ENCODE data around the gene TMEM95.

Gene TMEM95

GRCh38 chr17:7355053-7355452, at the start of gene TMEM95:
Gene TMEM95, plus strand, starts transcription at chr17:7355156. Its CDS starts 49 bp downstream, at chr17:7355205.
- no peak for DNase-seq
- Mint-ChIP-seq H3K4me3 (no peak within 1 kb of the TSS), H3K27ac (peak within 1 kb of the TSS; percentile 70), H3K9me3 (no peaks in the 10 kb centered on the region), H3K4me1 (peaks cover 31 to 50% of the 10 kb centered on the region in 2 donors), H3K27me3 (no peaks in the 10 kb centered on the region), H3K36me3 (peaks cover 8 to 13% of the 10 kb centered on the region in 2 donors)
- ATAC-seq (replicated peaks) = no peak

GRCh38 chr17:7306911-7307685, 47.9 kb upstream of the TMEM95 start, which contains the start of gene EIF5A:
Gene EIF5A, plus strand, starts transcription at chr17:7307628. Its CDS starts 2,008 bp downstream, at chr17:7309636.
- ATAC-seq (replicated peaks) (peak; percentile 75 to 82), DNase-seq (peak; percentile 98)
- H3K27me3 Mint-ChIP-seq = peaks cover under 1 to 1% of the 10 kb centered on the region in 2 donors
- H3K9me3 Mint-ChIP-seq = no peaks in the 10 kb centered on the region
- H3K36me3 Mint-ChIP-seq = peaks cover 37 to 42% of the 10 kb centered on the region in 2 donors
- H3K27ac Mint-ChIP-seq = peak within 1 kb of the TSS; percentile 99
- H3K4me1 Mint-ChIP-seq = peaks cover 28 to 47% of the 10 kb centered on the region in 2 donors
- H3K4me3 Mint-ChIP-seq = peak within 1 kb of the TSS; percentile 87 to 90

- peak; percentile 24 to 27 for ATAC-seq (replicated peaks)
- Mint-ChIP-seq H3K4me3 (peak overlapping the region; percentile 87 to 90), H3K27me3 (no peaks in the 10 kb centered on the region), H3K36me3 (peaks cover 46 to 50% of the 10 kb centered on the region in 2 donors), H3K9me3 (no peaks in the 10 kb centered on the region), H3K27ac (peak overlapping the region; percentile 99), H3K4me1 (peaks cover 35 to 55% of the 10 kb centered on the region in 2 donors)
- peak; percentile 50 for DNase-seq
Measured at GRCh38 chr17:7307686-7308624, 47.0 kb upstream of the TMEM95 start.

GRCh38 chr17:7308625-7309433, 46.1 kb upstream of the TMEM95 start:
- Mint-ChIP-seq H3K27me3 (no peaks in the 10 kb centered on the region), H3K27ac (peak overlapping the region; percentile 99), H3K36me3 (peaks cover 50 to 59% of the 10 kb centered on the region in 2 donors), H3K4me1 (peaks cover 44 to 64% of the 10 kb centered on the region in 2 donors), H3K4me3 (peak overlapping the region; percentile 87 to 90), H3K9me3 (no peaks in the 10 kb centered on the region)
- DNase-seq (peak; percentile 81), ATAC-seq (replicated peaks) (peak; percentile 26 to 28)

- no peaks in the 10 kb centered on the region for H3K27me3 Mint-ChIP-seq
- peak overlapping the region; percentile 99 for H3K27ac Mint-ChIP-seq
- H3K9me3 Mint-ChIP-seq = no peaks in the 10 kb centered on the region
- peak overlapping the region; percentile 87 to 90 for H3K4me3 Mint-ChIP-seq
- H3K36me3 Mint-ChIP-seq = peaks cover 53 to 67% of the 10 kb centered on the region in 2 donors
- no peak for ATAC-seq (replicated peaks)
- DNase-seq = no peak
- H3K4me1 Mint-ChIP-seq = peaks cover 51 to 72% of the 10 kb centered on the region in 2 donors
Measured at GRCh38 chr17:7309628-7310027, 45.3 kb upstream of the TMEM95 start.

- no peak for ATAC-seq (replicated peaks)
- no peaks in the 10 kb centered on the region for H3K27me3 Mint-ChIP-seq
- peak overlapping the region; percentile 87 to 90 for H3K4me3 Mint-ChIP-seq
- H3K9me3 Mint-ChIP-seq = no peaks in the 10 kb centered on the region
- peaks cover 56 to 88% of the 10 kb centered on the region in 2 donors for H3K4me1 Mint-ChIP-seq
- no peak for DNase-seq
- peak overlapping the region; percentile 99 for H3K27ac Mint-ChIP-seq
- H3K36me3 Mint-ChIP-seq = peaks cover 60 to 79% of the 10 kb centered on the region in 2 donors
Measured at GRCh38 chr17:7311110-7311705, 43.7 kb upstream of the TMEM95 start.

GRCh38 chr17:7312432-7313087, 42.4 kb upstream of the TMEM95 start:
- Mint-ChIP-seq H3K27ac (peak overlapping the region; percentile 86), H3K4me3 (peak overlapping the region; percentile 83 to 87), H3K9me3 (no peaks in the 10 kb centered on the region), H3K4me1 (peaks cover 57 to 87% of the 10 kb centered on the region in 2 donors), H3K36me3 (peaks cover 65 to 83% of the 10 kb centered on the region in 2 donors), H3K27me3 (no peaks in the 10 kb centered on the region)
- ATAC-seq (replicated peaks) (no peak), DNase-seq (no peak)

GRCh38 chr17:7313088-7313889, 41.7 kb upstream of the TMEM95 start:
- DNase-seq (no peak), ATAC-seq (replicated peaks) (peak in 1 of 2 donors; percentile 13)
- Mint-ChIP-seq H3K9me3 (no peaks in the 10 kb centered on the region), H3K36me3 (peaks cover 68 to 88% of the 10 kb centered on the region in 2 donors), H3K27me3 (no peaks in the 10 kb centered on the region), H3K4me3 (peak overlapping the region; percentile 83 to 87), H3K27ac (peak overlapping the region; percentile 93), H3K4me1 (peaks cover 59 to 90% of the 10 kb centered on the region in 2 donors)

- DNase-seq (no peak), ATAC-seq (replicated peaks) (peak in 1 of 2 donors; percentile 3)
- H3K36me3 Mint-ChIP-seq = peaks cover 68 to 87% of the 10 kb centered on the region in 2 donors
- peaks cover 62 to 84% of the 10 kb centered on the region in 2 donors for H3K4me1 Mint-ChIP-seq
- H3K27me3 Mint-ChIP-seq = no peaks in the 10 kb centered on the region
- H3K27ac Mint-ChIP-seq = peak overlapping the region; percentile 93
- peak overlapping the region; percentile 83 to 87 for H3K4me3 Mint-ChIP-seq
- no peaks in the 10 kb centered on the region for H3K9me3 Mint-ChIP-seq
Measured at GRCh38 chr17:7313890-7314718, 40.9 kb upstream of the TMEM95 start.

- H3K9me3 Mint-ChIP-seq = no peaks in the 10 kb centered on the region
- no peaks in the 10 kb centered on the region for H3K27me3 Mint-ChIP-seq
- H3K4me3 Mint-ChIP-seq = peak within 1 kb of the TSS; percentile 83 to 97
- DNase-seq (peak; percentile 91), ATAC-seq (replicated peaks) (peak; percentile 90 to 93)
- peak within 1 kb of the TSS; percentile 99 for H3K27ac Mint-ChIP-seq
- peaks cover 55 to 76% of the 10 kb centered on the region in 2 donors for H3K4me1 Mint-ChIP-seq
- peaks cover 60 to 79% of the 10 kb centered on the region in 2 donors for H3K36me3 Mint-ChIP-seq
Measured at GRCh38 chr17:7314719-7315569, 40.0 kb upstream of the TMEM95 start, which contains the start of gene GPS2. Gene GPS2, minus strand, starts transcription at chr17:7315360. Its CDS starts 308 bp downstream, at chr17:7315052.
